Measurements from ENCODE around the gene DCAF8. TPM values are rescaled to one million over a fixed set of nuclear protein-coding genes. Genes with fewer than 3 reads are reported as not detected.

Gene DCAF8
- total and polyA plus RNA-seq, 3 donors from 2014 or later, result 127 to 240 (median 233) TPM

- DNase-seq, result no peak
- H3K4me1 ChIP-seq, result peaks cover 42% of the 10 kb centered on the region
- no peak overlapping the region for H3K4me3 ChIP-seq
- WGBS, 2 donors, result 89 to 95% methylated on average over 7 of the region's 7 CpGs
- no peaks in the 10 kb centered on the region for H3K27me3 ChIP-seq
- no peak overlapping the region for H3K27ac ChIP-seq
- no peaks in the 10 kb centered on the region for H3K9me3 ChIP-seq
- H3K36me3 ChIP-seq (ENCODE audit: low read depth, missing control alignments), result no peaks in the 10 kb centered on the region
- intact Hi-C loops (cut with DNase I; ENCODE audit: low total_unique reads), result no loop called here
- TF ChIP-seq POLR2A (IDR thresholded peaks at IDR 0.05), result no peak
- no peak for TF ChIP-seq CTCF (IDR thresholded peaks at IDR 0.05)
Observed at GRCh38 chr1:160258177-160258798, 4.1 kb downstream of the DCAF8 start.

- no peaks in the 10 kb centered on the region for H3K9me3 ChIP-seq
- WGBS, 2 donors, result 72 to 79% methylated on average over 6 of the region's 6 CpGs
- no peak for TF ChIP-seq CTCF (IDR thresholded peaks at IDR 0.05)
- TF ChIP-seq POLR2A (IDR thresholded peaks at IDR 0.05), result no peak
- H3K27me3 ChIP-seq, result no peaks in the 10 kb centered on the region
- DNase-seq, result no peak
- no peak overlapping the region for H3K4me3 ChIP-seq
- no peak overlapping the region for H3K27ac ChIP-seq
- no peaks in the 10 kb centered on the region for H3K36me3 ChIP-seq (ENCODE audit: low read depth, missing control alignments)
- peaks cover 42% of the 10 kb centered on the region for H3K4me1 ChIP-seq
- intact Hi-C loops (cut with DNase I; ENCODE audit: low total_unique reads), result no loop called here
Observed at GRCh38 chr1:160257411-160258015, 4.8 kb downstream of the DCAF8 start.

GRCh38 chr1:160256396-160257046 lies 5.8 kb downstream of the DCAF8 start:
- H3K4me1 ChIP-seq, result peaks cover 47% of the 10 kb centered on the region
- no peak for DNase-seq
- H3K27me3 ChIP-seq, result no peaks in the 10 kb centered on the region
- WGBS, 2 donors, result 51 to 57% methylated on average over 3 of the region's 3 CpGs
- intact Hi-C loops (cut with DNase I; ENCODE audit: low total_unique reads), result no loop called here
- H3K36me3 ChIP-seq (ENCODE audit: low read depth, missing control alignments), result no peaks in the 10 kb centered on the region
- TF ChIP-seq POLR2A (IDR thresholded peaks at IDR 0.05) (no peak), CTCF (IDR thresholded peaks at IDR 0.05) (no peak)
- no peaks in the 10 kb centered on the region for H3K9me3 ChIP-seq
- H3K4me3 ChIP-seq, result no peak overlapping the region
- H3K27ac ChIP-seq, result no peak overlapping the region

- Histone ChIP-seq H3K4me1 (peaks cover 43% of the 10 kb centered on the region), H3K36me3 (ENCODE audit: low read depth, missing control alignments) (no peaks in the 10 kb centered on the region), H3K27me3 (no peaks in the 10 kb centered on the region), H3K27ac (no peak overlapping the region), H3K9me3 (no peaks in the 10 kb centered on the region), H3K4me3 (no peak overlapping the region)
- TF ChIP-seq POLR2A (IDR thresholded peaks at IDR 0.05), result no peak
- WGBS, 2 donors, result 83 to 92% methylated on average over 4 of the region's 4 CpGs
- no peak for DNase-seq
- intact Hi-C loops (cut with DNase I; ENCODE audit: low total_unique reads), result no loop called here
Observed at GRCh38 chr1:160255781-160256300, 6.5 kb downstream of the DCAF8 start.
